ENCODE measurements around the gene PNKD. TPM values are rescaled to one million over a fixed set of nuclear protein-coding genes. Genes with fewer than 3 reads are reported as not detected.

The PNKD gene
- polyA plus RNA-seq, 2 of the 4 experiments (the other 2 are of a cell fraction), result 46.2 to 51.7 TPM

- DNase-seq (ENCODE audit: low read depth in 1 of 2, low spot score in 1 of 2) (peak; percentile 69 to 84), FAIRE-seq (no peak), ATAC-seq (peak; percentile 93 to 95)
- Histone ChIP-seq H3K9me3 (no peaks in the 10 kb centered on the region), H3K27ac (peak within 1 kb of the TSS; percentile 92 to 97), H3K4me2 (peak within 1 kb of the TSS; percentile 98), H3K4me1 (peaks cover 38% of the 10 kb centered on the region), H3K4me3 (peak within 1 kb of the TSS; percentile 91)
- no peak for TF ChIP-seq BHLHE40 (IDR thresholded peaks at IDR 0.05; ENCODE audit: low read depth, low read length)
- TF ChIP-seq PHF8 (IDR thresholded peaks at IDR 0.05; ENCODE audit: borderline replicate concordance, low read depth), result peak; percentile 77
- peak; percentile 43 to 51; a peak in 1 of 4 replicates for TF ChIP-seq CEBPB (IDR thresholded peaks at IDR 0.05)
- peak; percentile 56 for TF ChIP-seq POLR2A (IDR thresholded peaks at IDR 0.05; ENCODE audit: low read length)
- no peak for TF ChIP-seq CBX8 (IDR thresholded peaks at IDR 0.05)
- no peak for TF ChIP-seq ZFP36 (IDR thresholded peaks at IDR 0.05; ENCODE audit: borderline replicate concordance, partially characterized antibody)
- peak; percentile 67 to 71; a peak in 3 of 5 replicates for TF ChIP-seq JUN (IDR thresholded peaks at IDR 0.05)
- peak; percentile 95 for TF ChIP-seq CTCF (IDR thresholded peaks at IDR 0.05)
- TF ChIP-seq, protein P1, sequence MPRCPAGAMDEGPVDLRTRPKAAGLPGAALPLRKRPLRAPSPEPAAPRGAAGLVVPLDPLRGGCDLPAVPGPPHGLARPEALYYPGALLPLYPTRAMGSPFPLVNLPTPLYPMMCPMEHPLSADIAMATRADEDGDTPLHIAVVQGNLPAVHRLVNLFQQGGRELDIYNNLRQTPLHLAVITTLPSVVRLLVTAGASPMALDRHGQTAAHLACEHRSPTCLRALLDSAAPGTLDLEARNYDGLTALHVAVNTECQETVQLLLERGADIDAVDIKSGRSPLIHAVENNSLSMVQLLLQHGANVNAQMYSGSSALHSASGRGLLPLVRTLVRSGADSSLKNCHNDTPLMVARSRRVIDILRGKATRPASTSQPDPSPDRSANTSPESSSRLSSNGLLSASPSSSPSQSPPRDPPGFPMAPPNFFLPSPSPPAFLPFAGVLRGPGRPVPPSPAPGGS (IDR thresholded peaks at IDR 0.05), result 0 out of 3 replicates have a peak, but pooled peaks have one; percentile 40
- peak; percentile 77 for TF ChIP-seq SMC3 (IDR thresholded peaks at IDR 0.05)
- 0 out of 2 replicates have a peak, but pooled peaks have one; percentile 42 for TF ChIP-seq TP53 (CRISPR knock-in tag; IDR thresholded peaks at IDR 0.05)
- 0 out of 2 replicates have a peak, but pooled peaks have one; percentile 35 for TF ChIP-seq RFX5 (IDR thresholded peaks at IDR 0.05)
- peak; percentile 9 to 65; a peak in 4 of 5 replicates for TF ChIP-seq RAD21 (conservative IDR thresholded peaks at IDR 0.05 in 1 of 2, IDR thresholded peaks at IDR 0.05 in 1 of 2)
- peak; percentile 82; the same call in 1 of the 2 replicates for TF ChIP-seq MYC (IDR thresholded peaks at IDR 0.05; ENCODE audit: borderline replicate concordance, low read length)
- TF ChIP-seq, protein P2, sequence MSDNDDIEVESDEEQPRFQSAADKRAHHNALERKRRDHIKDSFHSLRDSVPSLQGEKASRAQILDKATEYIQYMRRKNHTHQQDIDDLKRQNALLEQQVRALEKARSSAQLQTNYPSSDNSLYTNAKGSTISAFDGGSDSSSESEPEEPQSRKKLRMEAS (IDR thresholded peaks at IDR 0.05), result peak; percentile 79; the same call in 1 of the 2 replicates
- TF ChIP-seq KDM1A (IDR thresholded peaks at IDR 0.05; ENCODE audit: low read depth), result no peak
- POLR2A ChIA-PET, result no interaction called here
- CTCF ChIA-PET, result interaction anchor here (0.6 to 4.2 kb wide), 26 partner anchors 10 to 977 kb away, joined by 3 to 40 read pairs (median 4); partner anchors contain the start of genes AAMP, CATIP and PNKD
- 17% methylated on average over 17 of the region's 63 CpGs for WGBS (ENCODE audit: missing lambda C conversion rate)
These were observed 22.0 kb downstream of the PNKD start, which contains the start of gene TMBIM1 for GRCh38 chr2:218292048-218293014. TSS of gene TMBIM1 (minus strand) at chr2:218292503. CDS start at chr2:218282141, 10,362 bp downstream.

GRCh38 chr2:218293715-218294429 lies 23.6 kb downstream of the PNKD start:
- H3K4me3 ChIP-seq, result no peak overlapping the region
- DNase-seq (ENCODE audit: low read depth in 1 of 2, low spot score in 1 of 2) (no peak), ATAC-seq (no peak), FAIRE-seq (no peak)
- POLR2A ChIA-PET, result no interaction called here
- no peaks in the 10 kb centered on the region for H3K9me3 ChIP-seq
- CTCF ChIA-PET, result interaction anchor here (0.6 to 3.5 kb wide), 8 partner anchors 10 to 102 kb away, joined by 3 to 19 read pairs (median 3); partner anchors contain the start of gene CATIP
- H3K27ac ChIP-seq, result no peak overlapping the region
- H3K4me2 ChIP-seq, result no peak overlapping the region
- WGBS (ENCODE audit: missing lambda C conversion rate), result 60% methylated on average over 5 of the region's 5 CpGs
- no peak for TF ChIP-seq JUN (IDR thresholded peaks at IDR 0.05)
- H3K4me1 ChIP-seq, result peaks cover 33% of the 10 kb centered on the region
